Renal cortex interstitium (tissue), 15 donors: ENCODE data around the gene LOX. TPM values are rescaled to one million over a fixed set of nuclear protein-coding genes. Genes with fewer than 3 reads are reported as not detected.

Source experiments
- DNase-seq, 11 donors: peaks; one replicate each; pipeline ENCODE4 v3.0.0-alpha.2; 2013; ENCODE audit warnings: low read depth in 9 of 11, low spot score in 4 of 11; ENCODE audit errors: extremely low read depth in 1 of 11
- long read RNA-seq, 16 experiments: transcript quantifications; one replicate each; lab custom pipeline, GENCODE V29; 2026
- polyA plus RNA-seq, 3 donors: library from polyadenylated mRNA; unstranded; fragments of 120-200 nt; gene quantifications; one replicate each; pipeline ENCODE4 v1.2.1, GENCODE V29; 2013; ENCODE audit not compliant: insufficient read length in 3 of 3

LOX gene
- 10 to 100 TPM; 30.9 to 44.4 (median 41.7) TPM for polyA plus RNA-seq
- long read RNA-seq, donor 1, full-length matches to known transcripts = 11 of 18 reads
- long read RNA-seq, donor 1, partial matches to known transcripts = 7 of 18 reads
- long read RNA-seq, donor 1, other reads (novel, unspliced or antisense) = 0 of 18 reads
- long read RNA-seq, donor 2, full-length matches to known transcripts = 5 of 10 reads
- long read RNA-seq, donor 2, partial matches to known transcripts = 5 of 10 reads
- long read RNA-seq, donor 2, other reads (novel, unspliced or antisense) = 0 of 10 reads
- long read RNA-seq, donor 3, full-length matches to known transcripts = 6 of 19 reads
- long read RNA-seq, donor 3, partial matches to known transcripts = 13 of 19 reads
- long read RNA-seq, donor 3, other reads (novel, unspliced or antisense) = 0 of 19 reads
- long read RNA-seq, donor 4, partial matches to known transcripts = 0 of 2 reads
- long read RNA-seq, donor 4, other reads (novel, unspliced or antisense) = 0 of 2 reads
- long read RNA-seq, donor 5 = 0 reads
- long read RNA-seq, donor 6, full-length matches to known transcripts = 5 of 26 reads
- long read RNA-seq, donor 6, partial matches to known transcripts = 21 of 26 reads
- long read RNA-seq, donor 6, other reads (novel, unspliced or antisense) = 0 of 26 reads
- long read RNA-seq, donor 7, full-length matches to known transcripts = 8 of 15 reads
- long read RNA-seq, donor 7, partial matches to known transcripts = 7 of 15 reads
- long read RNA-seq, donor 7, other reads (novel, unspliced or antisense) = 0 of 15 reads
- long read RNA-seq, donor 8 = 0 reads
- long read RNA-seq, donor 9, full-length matches to known transcripts = 4 of 4 reads
- long read RNA-seq, donor 9, partial matches to known transcripts = 0 of 4 reads
- long read RNA-seq, donor 9, other reads (novel, unspliced or antisense) = 0 of 4 reads
- long read RNA-seq, donor 10, full-length matches to known transcripts = 8 of 14 reads
- long read RNA-seq, donor 10, partial matches to known transcripts = 6 of 14 reads
- long read RNA-seq, donor 10, other reads (novel, unspliced or antisense) = 0 of 14 reads
- long read RNA-seq, donor 11, full-length matches to known transcripts = 1 of 1 reads
- long read RNA-seq, donor 11, partial matches to known transcripts = 0 of 1 reads
- long read RNA-seq, donor 11, other reads (novel, unspliced or antisense) = 0 of 1 reads
- long read RNA-seq, donor 12, full-length matches to known transcripts = 3 of 3 reads
- long read RNA-seq, donor 12, partial matches to known transcripts = 0 of 3 reads
- long read RNA-seq, donor 12, other reads (novel, unspliced or antisense) = 0 of 3 reads
- long read RNA-seq, donor 13 = 0 reads
- long read RNA-seq, donor 14, full-length matches to known transcripts = 3 of 3 reads
- long read RNA-seq, donor 14, partial matches to known transcripts = 0 of 3 reads
- long read RNA-seq, donor 14, other reads (novel, unspliced or antisense) = 0 of 3 reads
- long read RNA-seq, donor 15, full-length matches to known transcripts = 4 of 9 reads
- long read RNA-seq, donor 15, partial matches to known transcripts = 5 of 9 reads
- long read RNA-seq, donor 15, other reads (novel, unspliced or antisense) = 0 of 9 reads
- long read RNA-seq, donor 16, full-length matches to known transcripts = 15 of 74 reads
- long read RNA-seq, donor 16, partial matches to known transcripts = 59 of 74 reads
- long read RNA-seq, donor 16, other reads (novel, unspliced or antisense) = 0 of 74 reads

- DNase-seq = peak in 10 of 11 donors; percentile 38 to 79 (median 66)
Observed at GRCh38 chr5:122078116-122079110, at the start of gene LOX. LOX (minus strand) TSS chr5:122078259; CDS start chr5:122077985, 274 bp downstream.

GRCh38 chr5:122126756-122127321 is 48.8 kb upstream of the LOX start:
- peak in 3 of 11 donors; percentile 7 to 9 (median 9) for DNase-seq

GRCh38 chr5:122126177-122126755 is 48.2 kb upstream of the LOX start:
- peak in 3 of 11 donors; percentile 2 to 4 (median 3) for DNase-seq

GRCh38 chr5:122124766-122125165 is 46.7 kb upstream of the LOX start:
- DNase-seq = no peak

- no peak for DNase-seq
Observed at GRCh38 chr5:122121479-122122465, 43.7 kb upstream of the LOX start.

GRCh38 chr5:122120957-122121356 is 42.9 kb upstream of the LOX start:
- DNase-seq = no peak

GRCh38 chr5:122120493-122120892 is 42.4 kb upstream of the LOX start:
- DNase-seq = no peak

- DNase-seq = no peak
Observed at GRCh38 chr5:122119205-122119604, 41.1 kb upstream of the LOX start.

- no peak for DNase-seq
Observed at GRCh38 chr5:122118356-122118948, 40.4 kb upstream of the LOX start.

- no peak for DNase-seq
Observed at GRCh38 chr5:122114501-122114900, 36.4 kb upstream of the LOX start.

- DNase-seq = no peak
Observed at GRCh38 chr5:122112733-122113558, 34.9 kb upstream of the LOX start.

GRCh38 chr5:122112063-122112462 is 34.0 kb upstream of the LOX start:
- no peak for DNase-seq

GRCh38 chr5:122111460-122111859 is 33.4 kb upstream of the LOX start:
- no peak for DNase-seq

- DNase-seq = no peak
Observed at GRCh38 chr5:122110987-122111386, 32.9 kb upstream of the LOX start.
